Cortex of kidney (tissue), 1 donor: ENCODE data around the gene CASP5.

Source experiments
- DNase-seq: peaks from one replicate; lab custom pipeline; 2025; lab: John Stamatoyannopoulos, UW

The CASP5 gene

GRCh38 chr11:104967534-104968354 is 55.2 kb downstream of the CASP5 start:
- DNase-seq = no peak

- DNase-seq = no peak
These were observed 57.2 kb downstream of the CASP5 start for GRCh38 chr11:104965735-104966134.

GRCh38 chr11:104964247-104964646 is 58.7 kb downstream of the CASP5 start:
- DNase-seq = no peak

GRCh38 chr11:104962852-104963251 is 60.1 kb downstream of the CASP5 start:
- DNase-seq = no peak

- DNase-seq = no peak
These were observed 65.7 kb downstream of the CASP5 start for GRCh38 chr11:104957280-104957679.

GRCh38 chr11:104956528-104956927 is 66.4 kb downstream of the CASP5 start:
- DNase-seq = no peak

GRCh38 chr11:104946907-104947306 is 76.1 kb downstream of the CASP5 start:
- no peak for DNase-seq
